ENCODE results near the gene KRT82.
"Not testable (repeated sequence)": the region's sequence is repeated elsewhere in the genome, so short reads cannot be mapped to it uniquely, and the experiment has no call there.

The KRT82 gene

GRCh38 chr12:52413202-52413601 is 7.1 kb upstream of the KRT82 start:
- DNase-seq (ENCODE audit: low read depth in 2 of 2), result no peak

- DNase-seq (ENCODE audit: low read depth in 2 of 2), result no peak
Observed at GRCh38 chr12:52411815-52412214, 5.7 kb upstream of the KRT82 start.

- DNase-seq (ENCODE audit: low read depth in 2 of 2), result not testable (repeated sequence)
Observed at GRCh38 chr12:52410589-52411248, 4.6 kb upstream of the KRT82 start.

- DNase-seq (ENCODE audit: low read depth in 2 of 2), result no peak
Observed at GRCh38 chr12:52407918-52408317, 1.8 kb upstream of the KRT82 start.

GRCh38 chr12:52404951-52405350 is 1.2 kb downstream of the KRT82 start:
- no peak for DNase-seq (ENCODE audit: low read depth in 2 of 2)

- DNase-seq (ENCODE audit: low read depth in 2 of 2), result no peak
Observed at GRCh38 chr12:52403561-52403960, 2.6 kb downstream of the KRT82 start.

GRCh38 chr12:52402873-52403540 is 3.1 kb downstream of the KRT82 start:
- no peak for DNase-seq (ENCODE audit: low read depth in 2 of 2)

GRCh38 chr12:52402377-52402776 is 3.8 kb downstream of the KRT82 start:
- DNase-seq (ENCODE audit: low read depth in 2 of 2), result no peak

- DNase-seq (ENCODE audit: low read depth in 2 of 2), result no peak
Observed at GRCh38 chr12:52401926-52402325, 4.2 kb downstream of the KRT82 start.

- no peak for DNase-seq (ENCODE audit: low read depth in 2 of 2)
Observed at GRCh38 chr12:52401526-52401925, 4.6 kb downstream of the KRT82 start.

- no peak for DNase-seq (ENCODE audit: low read depth in 2 of 2)
Observed at GRCh38 chr12:52400906-52401305, 5.2 kb downstream of the KRT82 start.

- DNase-seq (ENCODE audit: low read depth in 2 of 2), result no peak
Observed at GRCh38 chr12:52399756-52400155, 6.4 kb downstream of the KRT82 start.

GRCh38 chr12:52398176-52398575 is 8.0 kb downstream of the KRT82 start:
- DNase-seq (ENCODE audit: low read depth in 2 of 2), result no peak

- no peak for DNase-seq (ENCODE audit: low read depth in 2 of 2)
Observed at GRCh38 chr12:52396656-52397055, 9.5 kb downstream of the KRT82 start.

- DNase-seq (ENCODE audit: low read depth in 2 of 2), result no peak
Observed at GRCh38 chr12:52395761-52396434, 10.2 kb downstream of the KRT82 start.

GRCh38 chr12:52394836-52395405 is 11.2 kb downstream of the KRT82 start:
- no peak for DNase-seq (ENCODE audit: low read depth in 2 of 2)

- DNase-seq (ENCODE audit: low read depth in 2 of 2), result no peak
Observed at GRCh38 chr12:52392465-52393007, 13.6 kb downstream of the KRT82 start.

GRCh38 chr12:52391618-52392002 is 14.5 kb downstream of the KRT82 start:
- DNase-seq (ENCODE audit: low read depth in 2 of 2), result no peak

- DNase-seq (ENCODE audit: low read depth in 2 of 2), result no peak
Observed at GRCh38 chr12:52390739-52391617, 15.2 kb downstream of the KRT82 start.

GRCh38 chr12:52389313-52390207 is 16.6 kb downstream of the KRT82 start:
- DNase-seq (ENCODE audit: low read depth in 2 of 2), result no peak

Measured in stimulated activated CD8-positive, alpha-beta memory T cell treated with anti-CD3 and anti-CD28 coated beads, Interleukin-2, amount 100 ng/mL, for 1 hour (primary cell).